HFFc6 (cell line): ENCODE data around the gene CNOT8. TPM values are rescaled to one million over a fixed set of nuclear protein-coding genes. Genes with fewer than 3 reads are reported as not detected.

ENCODE experiments used
- DNase-seq: peaks from one replicate; pipeline ENCODE4 v3.0.0-alpha.2; 2018
- H3K27ac Mint-ChIP-seq: 2 replicates; pipeline ENCODE4 v1.8.0; 2020; ENCODE audit warnings: mild to moderate bottlenecking, mixed read lengths
- H3K27me3 Mint-ChIP-seq: 2 replicates; pipeline ENCODE4 v1.8.0; 2021; ENCODE audit warnings: mild to moderate bottlenecking, moderate library complexity, mixed read lengths; ENCODE audit not compliant: insufficient read depth
- H3K36me3 Mint-ChIP-seq: 2 replicates; pipeline ENCODE4 v1.8.0; 2021; ENCODE audit warnings: low read depth, mixed read lengths
- H3K4me1 Mint-ChIP-seq: 2 replicates; pipeline ENCODE4 v1.8.0; 2020; ENCODE audit warnings: low read depth, mixed read lengths
- H3K4me3 Mint-ChIP-seq: 2 replicates; pipeline ENCODE4 v1.8.0; 2020; ENCODE audit warnings: mild to moderate bottlenecking, moderate library complexity, mixed read lengths
- H3K9me3 Mint-ChIP-seq: 2 replicates; pipeline ENCODE4 v1.8.0; 2020; ENCODE audit warnings: mild to moderate bottlenecking, mixed read lengths
- CTCF ChIP-seq: fragments of 200-600 bp; sonication (generic); IDR thresholded peaks from 2 replicates; pipeline ENCODE4 v1.5.0; 2021; ENCODE audit warnings: antibody characterized with exemption, mild to moderate bottlenecking
- total RNA-seq, 6 experiments: library from RNA; stranded (reverse); fragmentation: NEBNext Ultra II Directional; extraction: Animal tissue kit (Norgen Biotek cat#: 25700); gene quantifications; 2 replicates in 1 of 6; 3 replicates in 5 of 6; pipeline ENCODE4 v1.2.3, GENCODE V29; 2021

CNOT8 gene
- total RNA-seq, 6 experiments from 2014 or later = 29.5 to 38.6 (median 30.8) TPM

DNA sequence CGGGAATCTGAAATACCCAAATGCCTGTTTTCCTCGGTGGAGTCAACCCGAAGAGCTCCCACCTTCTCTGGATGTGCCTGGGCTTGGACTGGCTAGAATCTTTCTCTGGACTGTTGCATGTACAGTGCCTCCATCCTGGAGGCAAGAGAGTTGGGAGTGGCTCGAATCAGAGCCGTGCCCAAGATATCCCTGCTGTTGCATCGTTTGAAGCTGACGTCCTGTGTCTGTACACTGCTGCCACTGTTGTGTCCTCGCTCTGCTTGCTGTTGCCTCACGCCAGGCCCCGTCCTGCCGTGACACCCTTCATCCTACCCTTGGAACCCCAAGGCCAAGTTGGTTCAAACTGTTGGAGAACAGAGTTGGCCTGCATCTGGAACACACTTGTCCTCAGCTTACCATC lies 43.4 kb upstream of the CNOT8 start:
- Mint-ChIP-seq H3K27me3 (no peaks in the 10 kb centered on the region; the same call in none of the 2 replicates), H3K9me3 (no peaks in the 10 kb centered on the region), H3K27ac (peak overlapping the region; percentile 26; the same call in 1 of the 2 replicates), H3K4me3 (no peak overlapping the region), H3K4me1 (peaks cover 7% of the 10 kb centered on the region; the same call in 1 of the 2 replicates), H3K36me3 (peaks cover 38% of the 10 kb centered on the region)
- TF ChIP-seq CTCF = no peak
- no peak for DNase-seq

- no peak for DNase-seq
- peaks cover 38% of the 10 kb centered on the region for H3K36me3 Mint-ChIP-seq
- no peaks in the 10 kb centered on the region for H3K9me3 Mint-ChIP-seq
- no peaks in the 10 kb centered on the region; the same call in none of the 2 replicates for H3K27me3 Mint-ChIP-seq
- H3K4me1 Mint-ChIP-seq = peaks cover 7% of the 10 kb centered on the region; the same call in 1 of the 2 replicates
- no peak overlapping the region for H3K27ac Mint-ChIP-seq
- no peak for TF ChIP-seq CTCF
- H3K4me3 Mint-ChIP-seq = no peak overlapping the region
Measured at GRCh38 chr5:154815684-154816247, 42.7 kb upstream of the CNOT8 start.

- H3K4me3 Mint-ChIP-seq = no peak overlapping the region
- no peaks in the 10 kb centered on the region for H3K9me3 Mint-ChIP-seq
- H3K27me3 Mint-ChIP-seq = no peaks in the 10 kb centered on the region; the same call in none of the 2 replicates
- peaks cover 33% of the 10 kb centered on the region for H3K36me3 Mint-ChIP-seq
- H3K27ac Mint-ChIP-seq = no peak overlapping the region; the same call in 1 of the 2 replicates
- DNase-seq = no peak
- no peak for TF ChIP-seq CTCF
- H3K4me1 Mint-ChIP-seq = peaks cover 2% of the 10 kb centered on the region; the same call in 1 of the 2 replicates
Measured at GRCh38 chr5:154816891-154817492, 41.4 kb upstream of the CNOT8 start.

GRCh38 chr5:154817815-154818214 lies 40.6 kb upstream of the CNOT8 start:
- Mint-ChIP-seq H3K4me1 (no peaks in the 10 kb centered on the region; the same call in 1 of the 2 replicates), H3K27me3 (no peaks in the 10 kb centered on the region; the same call in none of the 2 replicates), H3K9me3 (no peaks in the 10 kb centered on the region), H3K36me3 (peaks cover 30% of the 10 kb centered on the region), H3K27ac (no peak overlapping the region), H3K4me3 (no peak overlapping the region)
- no peak for TF ChIP-seq CTCF
- DNase-seq = no peak

GRCh38 chr5:154818471-154819116 lies 39.8 kb upstream of the CNOT8 start:
- Mint-ChIP-seq H3K4me1 (no peaks in the 10 kb centered on the region), H3K27ac (peak overlapping the region; percentile 17; the same call in 1 of the 2 replicates), H3K36me3 (peaks cover 30% of the 10 kb centered on the region), H3K4me3 (no peak overlapping the region), H3K9me3 (no peaks in the 10 kb centered on the region), H3K27me3 (no peaks in the 10 kb centered on the region; the same call in none of the 2 replicates)
- TF ChIP-seq CTCF = no peak
- no peak for DNase-seq
